Liver (tissue), 9 donors: Measurements from ENCODE around the gene BMAL1. TPM values are rescaled to one million over a fixed set of nuclear protein-coding genes. Genes with fewer than 3 reads are reported as not detected.

ENCODE experiments used
- DNase-seq: peaks from one replicate; pipeline ENCODE4 v3.0.0-alpha.2; 2017; ENCODE audit warnings: low spot score
- H3K27ac ChIP-seq, 2 donors: one replicate each; pipeline ENCODE4 v1.7.0; 2013; ENCODE audit warnings: inconsistent platforms in 2 of 2, low read length in 2 of 2, control low read depth in 1 of 2, low read depth in 1 of 2, mild to moderate bottlenecking in 1 of 2
- H3K27me3 ChIP-seq, 4 donors: one replicate each; pipeline versions ENCODE4 v1.6.1 to v1.7.0; 2013; ENCODE audit warnings: low read length in 3 of 4, inconsistent platforms in 1 of 4, mild to moderate bottlenecking in 1 of 4, moderate library complexity in 1 of 4; ENCODE audit not compliant: control insufficient read depth in 4 of 4, insufficient read depth in 4 of 4
- H3K36me3 ChIP-seq, 4 donors: one replicate each; pipeline versions ENCODE4 v1.6.1 to v1.7.0; 2013; ENCODE audit warnings: low read length in 3 of 4, mild to moderate bottlenecking in 3 of 4, low read depth in 1 of 4, moderate library complexity in 1 of 4; ENCODE audit not compliant: control insufficient read depth in 4 of 4, insufficient read depth in 3 of 4
- H3K4me1 ChIP-seq, 4 donors: one replicate each; pipeline versions ENCODE4 v1.6.1 to v1.7.0; 2013; ENCODE audit warnings: low read length in 3 of 4, mild to moderate bottlenecking in 3 of 4, moderate library complexity in 1 of 4; ENCODE audit not compliant: control insufficient read depth in 4 of 4, insufficient read depth in 4 of 4
- H3K4me3 ChIP-seq, 3 donors: one replicate each; pipeline versions ENCODE4 v1.6.1 to v1.7.0; 2013; ENCODE audit warnings: low read length in 3 of 3, control low read depth in 1 of 3, low read depth in 1 of 3, mild to moderate bottlenecking in 1 of 3
- H3K9ac ChIP-seq, 2 donors: one replicate each; pipeline ENCODE4 v1.7.0; 2013; ENCODE audit warnings: low read length in 2 of 2, mild to moderate bottlenecking in 2 of 2, moderate library complexity in 2 of 2, control low read depth in 1 of 2, low read depth in 1 of 2
- H3K9me3 ChIP-seq, 4 donors: one replicate each; pipeline versions ENCODE4 v1.6.1 to v1.7.0; 2013; ENCODE audit warnings: low read length in 3 of 4; ENCODE audit not compliant: control insufficient read depth in 4 of 4
- CTCF ChIP-seq: fragments of 150-350 bp; IDR thresholded peaks from 2 replicates; pipeline ENCODE4 v1.5.1; 2017; ENCODE audit warnings: improper control_type of control experiment, low read depth, low read length; ENCODE audit not compliant: missing input control
- EGR1 ChIP-seq, 2 donors: IDR thresholded peaks; 2 replicates each; pipeline ENCODE4 v1.6.1; 2016 to 2018; ENCODE audit warnings: antibody characterized with exemption in 2 of 2, low read depth in 2 of 2
- FOXA1 ChIP-seq: IDR thresholded peaks from 2 replicates; pipeline ENCODE4 v1.6.1; 2016; ENCODE audit warnings: antibody characterized with exemption
- GABPA ChIP-seq, 2 donors: IDR thresholded peaks in 1 of 2; conservative IDR thresholded peaks in 1 of 2; 2 replicates each; pipeline ENCODE4 v1.6.1; 2016; ENCODE audit warnings: antibody characterized with exemption in 2 of 2, mild to moderate bottlenecking in 1 of 2, moderate library complexity in 1 of 2
- HNF4A ChIP-seq, 2 donors: conservative IDR thresholded peaks; 2 replicates each; pipeline ENCODE4 v1.6.1; 2016; ENCODE audit warnings: antibody characterized with exemption in 2 of 2, mild to moderate bottlenecking in 2 of 2
- NR2F2 ChIP-seq: IDR thresholded peaks from 2 replicates; pipeline ENCODE4 v1.6.1; 2016; ENCODE audit warnings: antibody characterized with exemption
- REST ChIP-seq: IDR thresholded peaks from 2 replicates; pipeline ENCODE4 v1.6.1; 2016; ENCODE audit warnings: antibody characterized with exemption, mild to moderate bottlenecking
- ZBTB33 ChIP-seq: IDR thresholded peaks from 2 replicates; pipeline ENCODE4 v1.6.1; 2016; ENCODE audit warnings: antibody characterized with exemption
- WGBS: extraction: QIAGEN DNeasy Blood & Tissue Kit; methylation state at CpG from one replicate; pipeline ENCODE4 v1.1.7; 2013; 5-methylcytosine and 5-hydroxymethylcytosine counted together
- polyA plus RNA-seq, 2 donors: library from polyadenylated mRNA; stranded (reverse) in 1 of 2; unstranded in 1 of 2; fragments of 200-250 nt in 1 of 2; fragments of >200 nt in 1 of 2; fragmentation: Nextera tagmentation in 1 of 2; extraction: Ambion mirVana in 1 of 2; gene quantifications; one replicate each; pipeline versions ENCODE4 v1.2.1 to v1.2.3, GENCODE V29; 2013 to 2015
- total RNA-seq, 2 donors: library from RNA; depleted of rRNA; stranded (reverse); fragments of >200 nt; gene quantifications; one replicate each; pipeline ENCODE4 v1.2.3, GENCODE V29; 2014
- donor health status: healthy.
- donor health status: healthy.
- donor health status: healthy.
- donor health status: healthy.
- donor health status: healthy.

Gene BMAL1
- total and polyA plus RNA-seq, 4 donors = 4.7 to 39.0 (median 15.0) TPM

GRCh38 chr11:13236626-13237025 is 41.0 kb upstream of the BMAL1 start:
- Histone ChIP-seq H3K4me1 (no peaks in the 10 kb centered on the region), H3K27me3 (no peaks in the 10 kb centered on the region), H3K36me3 (no peaks in the 10 kb centered on the region), H3K9ac (no peak overlapping the region), H3K9me3 (peaks cover 0 to 1% (median 0%) of the 10 kb centered on the region in 4 donors), H3K27ac (no peak overlapping the region), H3K4me3 (no peak overlapping the region)
- DNase-seq = no peak
- WGBS = 53% methylated on average over 2 of the region's 2 CpGs
- TF ChIP-seq GABPA (IDR thresholded peaks at IDR 0.05 in 1 of 2, conservative IDR thresholded peaks at IDR 0.05 in 1 of 2) (no peak), CTCF (no peak), HNF4A (conservative IDR thresholded peaks at IDR 0.05) (no peak), REST (no peak), EGR1 (IDR thresholded peaks at IDR 0.05; ENCODE audit: low read depth in 2 of 2) (no peak), NR2F2 (no peak), ZBTB33 (no peak), FOXA1 (no peak)

- Histone ChIP-seq H3K27ac (no peak overlapping the region), H3K4me1 (no peaks in the 10 kb centered on the region), H3K9me3 (peaks cover 0 to 1% (median 0%) of the 10 kb centered on the region in 4 donors), H3K9ac (no peak overlapping the region), H3K4me3 (no peak overlapping the region), H3K36me3 (no peaks in the 10 kb centered on the region), H3K27me3 (no peaks in the 10 kb centered on the region)
- TF ChIP-seq REST (no peak), ZBTB33 (no peak)
- 90% methylated on average over 7 of the region's 7 CpGs for WGBS
- no peak for DNase-seq
Observed at GRCh38 chr11:13237761-13238160, 39.8 kb upstream of the BMAL1 start.
